Measurements from ENCODE around the gene PARD3.

Gene PARD3

DNA sequence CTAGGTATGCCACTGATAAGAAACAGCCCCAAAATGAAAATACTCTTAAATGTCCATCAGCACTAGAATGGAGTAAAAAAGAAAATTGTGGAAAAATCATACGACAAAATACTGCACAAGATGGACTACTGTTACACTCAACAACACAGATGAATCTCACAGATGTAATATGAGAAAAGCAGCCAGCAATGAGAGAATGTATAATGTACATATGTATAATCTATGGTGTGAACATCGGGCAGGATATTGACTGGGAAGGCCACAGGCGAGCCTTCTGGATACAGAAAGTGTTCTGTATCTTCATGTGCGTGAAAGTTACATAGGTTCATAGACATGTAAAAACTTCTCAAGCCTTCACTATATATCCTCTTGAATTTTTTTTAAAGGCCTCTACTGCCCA is 212.6 kb downstream of the PARD3 start:
- Histone ChIP-seq H3K27me3 (replicated peaks; ENCODE audit: control insufficient read depth, insufficient read depth, low read length, poor library complexity, severe bottlenecking) (no peaks in the 10 kb centered on the region), H3K27ac (ENCODE audit: insufficient read depth, low read length, poor library complexity, severe bottlenecking) (no peak overlapping the region), H3K4me1 (ENCODE audit: control insufficient read depth, insufficient read depth, low read length, poor library complexity, severe bottlenecking) (no peaks in the 10 kb centered on the region), H3K36me3 (ENCODE audit: control insufficient read depth, insufficient read depth, low read length) (no peaks in the 10 kb centered on the region), H3K4me3 (ENCODE audit: insufficient read depth, low read depth, low read length, poor library complexity, severe bottlenecking) (no peak overlapping the region), H3K9me3 (ENCODE audit: control insufficient read depth, low read length) (no peaks in the 10 kb centered on the region)
- no peak for DNase-seq

DNA sequence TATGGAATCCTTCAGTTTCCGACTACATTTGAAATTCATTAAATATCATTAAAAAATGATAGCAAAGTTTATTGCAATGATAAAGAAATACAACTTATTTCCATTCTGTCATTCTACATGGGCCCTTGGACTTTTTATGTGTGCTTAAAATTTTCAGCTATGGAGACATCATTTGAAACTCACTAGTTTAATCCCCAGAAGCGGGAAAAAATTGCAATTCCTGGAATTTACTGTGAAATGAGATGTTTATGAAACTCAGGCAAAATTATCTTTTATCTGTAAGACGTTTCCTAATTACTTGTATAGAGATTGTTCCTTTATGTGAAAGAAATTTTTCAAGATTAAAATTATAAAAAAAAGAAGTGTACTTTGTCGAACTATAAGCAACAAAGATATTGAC is 213.4 kb downstream of the PARD3 start:
- Histone ChIP-seq H3K9me3 (ENCODE audit: control insufficient read depth, low read length) (no peaks in the 10 kb centered on the region), H3K4me1 (ENCODE audit: control insufficient read depth, insufficient read depth, low read length, poor library complexity, severe bottlenecking) (no peaks in the 10 kb centered on the region), H3K36me3 (ENCODE audit: control insufficient read depth, insufficient read depth, low read length) (no peaks in the 10 kb centered on the region), H3K27me3 (replicated peaks; ENCODE audit: control insufficient read depth, insufficient read depth, low read length, poor library complexity, severe bottlenecking) (no peaks in the 10 kb centered on the region), H3K4me3 (ENCODE audit: insufficient read depth, low read depth, low read length, poor library complexity, severe bottlenecking) (no peak overlapping the region), H3K27ac (ENCODE audit: insufficient read depth, low read length, poor library complexity, severe bottlenecking) (no peak overlapping the region)
- DNase-seq: no peak

DNA sequence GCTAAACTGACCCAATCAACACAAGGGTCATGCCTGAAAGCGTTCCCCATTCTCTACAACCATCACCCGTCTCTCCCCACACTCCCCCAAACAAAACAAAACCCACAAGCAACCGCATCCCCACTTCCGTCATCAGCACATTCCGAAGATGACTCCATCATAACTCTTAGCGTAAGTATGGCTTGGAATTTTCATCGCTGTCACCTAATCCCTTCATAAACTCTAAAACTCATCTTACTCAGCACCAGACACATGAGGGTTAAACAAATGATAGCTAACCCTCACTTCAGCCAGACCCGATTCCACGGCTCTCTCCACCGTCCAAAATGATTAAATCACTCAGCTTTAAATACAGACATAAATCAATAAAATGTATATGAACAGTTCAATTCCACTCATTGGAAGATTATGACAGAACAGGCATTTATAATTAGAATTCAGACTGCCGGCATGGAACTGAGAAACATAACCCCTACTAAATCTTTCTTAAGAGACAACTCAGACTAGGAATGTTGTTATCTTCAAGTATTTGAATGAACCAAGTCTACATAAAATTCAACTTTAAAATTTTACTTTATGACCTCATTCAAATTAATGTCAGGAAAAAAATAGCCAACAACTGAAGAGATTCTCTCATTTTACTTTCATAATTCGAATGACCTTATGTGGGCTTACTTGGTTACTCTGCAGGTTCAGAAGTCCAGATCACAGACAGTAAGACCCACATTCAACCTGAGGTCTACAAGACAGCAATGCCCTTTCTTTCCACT is 215.9 kb downstream of the PARD3 start:
- H3K27ac ChIP-seq (ENCODE audit: insufficient read depth, low read length, poor library complexity, severe bottlenecking): no peak overlapping the region
- no peak for DNase-seq
- no peak overlapping the region for H3K4me3 ChIP-seq (ENCODE audit: insufficient read depth, low read depth, low read length, poor library complexity, severe bottlenecking)
- H3K4me1 ChIP-seq (ENCODE audit: control insufficient read depth, insufficient read depth, low read length, poor library complexity, severe bottlenecking): no peaks in the 10 kb centered on the region
- H3K36me3 ChIP-seq (ENCODE audit: control insufficient read depth, insufficient read depth, low read length): no peaks in the 10 kb centered on the region
- no peaks in the 10 kb centered on the region for H3K27me3 ChIP-seq (replicated peaks; ENCODE audit: control insufficient read depth, insufficient read depth, low read length, poor library complexity, severe bottlenecking)
- H3K9me3 ChIP-seq (ENCODE audit: control insufficient read depth, low read length): no peaks in the 10 kb centered on the region

DNA sequence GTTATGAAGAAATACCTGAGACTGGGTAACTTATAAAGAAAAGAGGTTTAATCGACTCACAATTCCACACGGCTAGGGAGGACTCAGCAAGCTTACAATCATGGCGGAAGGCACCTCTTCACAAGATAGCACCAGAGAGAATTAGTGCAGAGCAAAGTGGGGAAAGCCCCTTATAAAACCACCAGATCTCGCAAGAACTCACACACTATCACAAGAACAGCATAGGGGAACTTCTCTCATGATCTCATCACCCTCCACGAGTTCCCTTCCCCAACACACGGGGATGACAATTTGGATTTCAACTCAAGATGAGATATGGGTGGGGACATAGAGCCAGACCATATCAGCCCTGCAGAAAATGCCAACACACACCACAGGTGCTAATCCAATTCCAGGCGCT is 218.7 kb downstream of the PARD3 start:
- Histone ChIP-seq H3K4me3 (ENCODE audit: insufficient read depth, low read depth, low read length, poor library complexity, severe bottlenecking) (no peak overlapping the region), H3K27ac (ENCODE audit: insufficient read depth, low read length, poor library complexity, severe bottlenecking) (no peak overlapping the region), H3K27me3 (replicated peaks; ENCODE audit: control insufficient read depth, insufficient read depth, low read length, poor library complexity, severe bottlenecking) (no peaks in the 10 kb centered on the region), H3K9me3 (ENCODE audit: control insufficient read depth, low read length) (no peaks in the 10 kb centered on the region), H3K36me3 (ENCODE audit: control insufficient read depth, insufficient read depth, low read length) (no peaks in the 10 kb centered on the region), H3K4me1 (ENCODE audit: control insufficient read depth, insufficient read depth, low read length, poor library complexity, severe bottlenecking) (no peaks in the 10 kb centered on the region)
- DNase-seq: no peak

DNA sequence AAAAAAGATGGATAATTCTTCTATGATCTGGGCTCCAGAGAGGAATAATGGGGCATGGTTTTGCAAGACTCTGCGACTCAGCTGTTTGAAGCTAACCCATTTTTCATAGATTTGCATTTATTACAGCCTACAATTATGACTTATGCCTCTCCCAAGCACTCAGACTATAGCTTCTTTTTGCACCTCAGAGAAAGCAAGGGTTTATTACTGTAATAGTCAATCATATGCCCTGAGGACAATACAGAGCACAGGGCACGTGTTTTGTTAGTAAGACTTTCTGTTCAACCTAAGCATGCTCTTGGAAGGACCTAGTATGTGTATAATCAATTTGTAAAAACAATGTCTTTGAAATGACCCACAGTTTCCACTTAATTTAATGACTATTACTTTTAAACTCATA is 221.2 kb downstream of the PARD3 start:
- Histone ChIP-seq H3K27ac (ENCODE audit: insufficient read depth, low read length, poor library complexity, severe bottlenecking) (no peak overlapping the region), H3K9me3 (ENCODE audit: control insufficient read depth, low read length) (no peaks in the 10 kb centered on the region), H3K36me3 (ENCODE audit: control insufficient read depth, insufficient read depth, low read length) (no peaks in the 10 kb centered on the region), H3K4me1 (ENCODE audit: control insufficient read depth, insufficient read depth, low read length, poor library complexity, severe bottlenecking) (no peaks in the 10 kb centered on the region), H3K27me3 (replicated peaks; ENCODE audit: control insufficient read depth, insufficient read depth, low read length, poor library complexity, severe bottlenecking) (no peaks in the 10 kb centered on the region), H3K4me3 (ENCODE audit: insufficient read depth, low read depth, low read length, poor library complexity, severe bottlenecking) (no peak overlapping the region)
- no peak for DNase-seq

DNA sequence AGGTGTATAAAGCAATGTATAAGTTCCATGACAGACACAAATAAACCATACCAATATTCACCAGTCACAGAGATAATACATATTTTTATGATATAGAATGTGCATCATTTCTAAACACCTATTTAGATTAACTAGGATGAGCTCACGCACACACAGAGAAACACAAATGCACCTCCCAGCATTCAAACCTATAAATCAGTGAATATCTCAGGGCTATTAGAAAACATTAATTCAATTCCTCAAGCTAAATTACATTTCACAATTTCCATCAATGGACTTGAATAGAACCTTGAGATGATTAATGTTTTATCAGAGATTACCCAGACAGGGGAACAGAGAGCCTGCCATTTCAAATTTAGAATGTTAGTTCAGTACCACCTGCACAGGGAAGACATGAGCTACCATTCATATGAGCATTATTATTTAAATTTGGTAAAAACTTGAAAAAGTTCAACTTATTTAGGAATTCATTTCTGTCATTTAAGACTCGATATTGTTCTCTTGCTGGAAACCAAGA is 221.7 kb downstream of the PARD3 start:
- no peaks in the 10 kb centered on the region for H3K9me3 ChIP-seq (ENCODE audit: control insufficient read depth, low read length)
- H3K36me3 ChIP-seq (ENCODE audit: control insufficient read depth, insufficient read depth, low read length): no peaks in the 10 kb centered on the region
- no peak overlapping the region for H3K4me3 ChIP-seq (ENCODE audit: insufficient read depth, low read depth, low read length, poor library complexity, severe bottlenecking)
- DNase-seq: no peak
- no peaks in the 10 kb centered on the region for H3K27me3 ChIP-seq (replicated peaks; ENCODE audit: control insufficient read depth, insufficient read depth, low read length, poor library complexity, severe bottlenecking)
- no peak overlapping the region for H3K27ac ChIP-seq (ENCODE audit: insufficient read depth, low read length, poor library complexity, severe bottlenecking)
- H3K4me1 ChIP-seq (ENCODE audit: control insufficient read depth, insufficient read depth, low read length, poor library complexity, severe bottlenecking): no peaks in the 10 kb centered on the region

DNA sequence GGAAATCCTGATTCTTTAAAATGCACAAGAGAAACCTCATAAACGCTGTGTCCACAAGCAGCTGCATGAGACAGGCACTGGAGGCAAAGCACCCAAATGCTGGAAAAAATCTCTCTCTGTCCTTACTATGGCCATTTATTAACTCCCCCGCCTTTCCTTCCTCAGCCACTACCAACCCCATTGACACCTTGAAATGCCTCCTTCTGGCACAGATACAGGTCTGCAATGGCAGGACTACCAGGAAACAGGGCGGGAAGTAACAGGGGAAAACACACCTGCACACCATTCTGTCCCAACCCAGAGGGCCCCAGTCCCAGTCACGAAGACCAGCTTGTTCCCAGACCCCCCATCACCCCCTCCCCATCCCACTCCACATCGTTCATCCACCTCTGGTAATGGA is 224.3 kb downstream of the PARD3 start:
- H3K4me3 ChIP-seq (ENCODE audit: insufficient read depth, low read depth, low read length, poor library complexity, severe bottlenecking): no peak overlapping the region
- no peaks in the 10 kb centered on the region for H3K4me1 ChIP-seq (ENCODE audit: control insufficient read depth, insufficient read depth, low read length, poor library complexity, severe bottlenecking)
- H3K9me3 ChIP-seq (ENCODE audit: control insufficient read depth, low read length): no peaks in the 10 kb centered on the region
- no peaks in the 10 kb centered on the region for H3K27me3 ChIP-seq (replicated peaks; ENCODE audit: control insufficient read depth, insufficient read depth, low read length, poor library complexity, severe bottlenecking)
- H3K27ac ChIP-seq (ENCODE audit: insufficient read depth, low read length, poor library complexity, severe bottlenecking): no peak overlapping the region
- DNase-seq: no peak
- no peaks in the 10 kb centered on the region for H3K36me3 ChIP-seq (ENCODE audit: control insufficient read depth, insufficient read depth, low read length)

DNA sequence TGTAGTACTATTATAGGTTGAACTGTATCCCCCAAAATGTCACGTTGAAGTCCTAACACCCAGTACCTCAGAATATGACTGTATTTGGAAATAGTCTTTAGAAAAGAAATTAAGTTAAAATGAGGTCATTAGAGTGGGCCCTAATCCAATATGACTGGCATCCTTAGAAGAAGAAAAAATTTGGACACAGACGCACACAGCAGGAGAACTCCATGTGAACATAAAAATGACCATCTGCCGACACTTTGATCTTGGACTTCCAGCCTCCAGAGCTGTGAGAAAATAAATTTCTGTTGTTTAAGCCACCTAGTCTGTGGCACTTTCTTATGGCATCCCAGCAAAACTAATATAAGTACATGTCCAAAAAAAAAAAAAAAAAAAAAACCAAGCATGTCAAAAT is 225.8 kb downstream of the PARD3 start:
- Histone ChIP-seq H3K36me3 (ENCODE audit: control insufficient read depth, insufficient read depth, low read length) (no peaks in the 10 kb centered on the region), H3K27ac (ENCODE audit: insufficient read depth, low read length, poor library complexity, severe bottlenecking) (no peak overlapping the region), H3K4me1 (ENCODE audit: control insufficient read depth, insufficient read depth, low read length, poor library complexity, severe bottlenecking) (no peaks in the 10 kb centered on the region), H3K9me3 (ENCODE audit: control insufficient read depth, low read length) (no peaks in the 10 kb centered on the region), H3K4me3 (ENCODE audit: insufficient read depth, low read depth, low read length, poor library complexity, severe bottlenecking) (no peak overlapping the region), H3K27me3 (replicated peaks; ENCODE audit: control insufficient read depth, insufficient read depth, low read length, poor library complexity, severe bottlenecking) (no peaks in the 10 kb centered on the region)
- no peak for DNase-seq

DNA sequence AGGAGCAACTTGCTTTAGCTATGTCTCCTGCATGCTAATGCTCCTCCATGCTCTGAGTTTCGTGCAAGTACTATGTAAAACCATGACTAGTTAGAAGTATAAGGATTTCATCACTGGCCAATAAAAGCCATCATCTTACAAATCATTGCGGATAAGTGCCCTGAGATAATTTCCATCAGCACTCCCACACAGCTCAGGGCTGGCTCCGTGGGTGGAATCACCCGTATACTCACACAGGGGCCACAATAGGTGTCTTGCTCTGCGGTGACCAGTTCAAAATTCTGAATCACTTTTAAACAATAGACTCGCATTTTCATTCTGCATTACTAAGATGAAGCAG is 227.4 kb downstream of the PARD3 start:
- no peak overlapping the region for H3K4me3 ChIP-seq (ENCODE audit: insufficient read depth, low read depth, low read length, poor library complexity, severe bottlenecking)
- H3K9me3 ChIP-seq (ENCODE audit: control insufficient read depth, low read length): no peaks in the 10 kb centered on the region
- no peak for DNase-seq
- no peak overlapping the region for H3K27ac ChIP-seq (ENCODE audit: insufficient read depth, low read length, poor library complexity, severe bottlenecking)
- no peaks in the 10 kb centered on the region for H3K36me3 ChIP-seq (ENCODE audit: control insufficient read depth, insufficient read depth, low read length)
- no peaks in the 10 kb centered on the region for H3K27me3 ChIP-seq (replicated peaks; ENCODE audit: control insufficient read depth, insufficient read depth, low read length, poor library complexity, severe bottlenecking)
- H3K4me1 ChIP-seq (ENCODE audit: control insufficient read depth, insufficient read depth, low read length, poor library complexity, severe bottlenecking): no peaks in the 10 kb centered on the region

DNA sequence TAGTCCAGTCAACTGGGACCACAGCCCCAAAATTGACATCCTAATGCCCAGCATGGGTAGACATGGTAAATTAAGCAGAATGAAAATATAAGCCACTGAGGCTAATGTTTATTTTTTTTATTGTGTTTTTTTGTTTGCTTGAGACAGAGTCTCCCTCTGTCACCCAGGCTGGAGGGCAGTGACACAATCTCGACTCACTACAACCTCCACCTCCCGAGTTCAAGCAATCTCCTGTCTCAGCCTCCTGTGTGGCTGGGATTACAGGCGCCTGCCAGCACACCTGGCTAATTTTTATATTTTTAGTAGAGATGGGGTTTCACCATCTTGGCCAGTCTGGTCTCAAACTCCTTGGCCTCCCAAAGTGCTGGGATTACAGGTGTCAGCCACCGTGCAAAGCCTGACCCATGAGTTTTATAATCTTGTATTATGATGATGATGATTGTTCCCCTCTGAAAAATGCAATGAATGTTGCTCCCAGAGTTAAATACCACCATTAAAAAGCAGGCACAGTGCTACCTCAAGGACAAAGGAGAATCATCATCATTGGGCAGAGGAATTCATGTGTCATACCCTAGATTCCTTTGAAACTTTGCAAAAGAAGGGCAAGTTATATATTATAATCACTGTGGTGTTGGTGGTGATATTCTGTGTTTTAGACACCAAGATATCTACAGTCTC is 228.0 kb downstream of the PARD3 start:
- Histone ChIP-seq H3K27ac (ENCODE audit: insufficient read depth, low read length, poor library complexity, severe bottlenecking) (no peak overlapping the region), H3K4me3 (ENCODE audit: insufficient read depth, low read depth, low read length, poor library complexity, severe bottlenecking) (no peak overlapping the region), H3K36me3 (ENCODE audit: control insufficient read depth, insufficient read depth, low read length) (no peaks in the 10 kb centered on the region), H3K4me1 (ENCODE audit: control insufficient read depth, insufficient read depth, low read length, poor library complexity, severe bottlenecking) (no peaks in the 10 kb centered on the region), H3K27me3 (replicated peaks; ENCODE audit: control insufficient read depth, insufficient read depth, low read length, poor library complexity, severe bottlenecking) (no peaks in the 10 kb centered on the region), H3K9me3 (ENCODE audit: control insufficient read depth, low read length) (no peaks in the 10 kb centered on the region)
- DNase-seq: no peak
